Caki2 (cell line): Measurements from ENCODE around the gene TXNRD1. TPM values are rescaled to one million over a fixed set of nuclear protein-coding genes. Genes with fewer than 3 reads are reported as not detected.
"Not testable (repeated sequence)": the region's sequence is repeated elsewhere in the genome, so short reads cannot be mapped to it uniquely, and the experiment has no call there.

ENCODE experiments used
- DNase-seq: peaks from one replicate; pipeline ENCODE4 v3.0.0-alpha.2; 2015; ENCODE audit warnings: low read depth
- in situ Hi-C: cut with HindIII; loops from 2 replicates; pipeline ENCODE4 v1.10.0; 2016; ENCODE audit warnings: low sequenced_read_pairs, low pct_unique_long_range_greater_than_20kb, mixed read lengths
- total RNA-seq: library from RNA; depleted of rRNA; stranded (reverse); fragments of >200 nt; shearing (Covaris generic); gene quantifications from 2 replicates; pipeline ENCODE4 v1.2.3, GENCODE V29; 2014; ENCODE audit warnings: low replicate concordance

Gene TXNRD1
- total RNA-seq, 1 experiment from 2014 or later, result 1,656 TPM

- no peak for DNase-seq
- in situ Hi-C loops, result no loop called here
Observed at GRCh38 chr12:104331376-104331775, 115.8 kb downstream of the TXNRD1 start.

GRCh38 chr12:104332273-104332672, 116.7 kb downstream of the TXNRD1 start:
- in situ Hi-C loops, result not testable (repeated sequence)

GRCh38 chr12:104333692-104334255, 118.2 kb downstream of the TXNRD1 start:
- in situ Hi-C loops, result no loop called here

More at GRCh38 chr12:104332273-104332672, 116.7 kb downstream of the TXNRD1 start:
- DNase-seq, result not testable (repeated sequence)

DNA sequence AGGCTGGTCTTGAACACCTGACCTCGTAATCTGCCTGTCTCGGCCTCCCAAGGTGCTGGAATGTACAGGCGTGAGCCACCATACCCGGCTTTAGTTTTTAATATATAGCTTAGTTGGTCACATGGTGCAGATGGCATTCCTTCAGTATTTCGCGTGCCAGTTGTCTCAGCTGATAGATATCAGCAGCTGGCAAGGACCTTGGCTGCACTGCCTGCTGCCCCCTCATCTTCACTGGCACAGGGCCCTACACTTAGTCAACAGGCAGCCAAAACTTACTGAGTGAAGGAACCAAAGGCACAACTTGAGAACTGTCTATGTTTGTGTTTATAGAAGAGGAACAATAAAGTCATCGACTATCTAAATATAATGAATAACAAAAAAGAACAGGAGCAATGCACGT, 119.0 kb downstream of the TXNRD1 start:
- in situ Hi-C loops, result no loop called here
- no peak for DNase-seq

More at GRCh38 chr12:104333692-104334255, 118.2 kb downstream of the TXNRD1 start:
- no peak for DNase-seq

DNA sequence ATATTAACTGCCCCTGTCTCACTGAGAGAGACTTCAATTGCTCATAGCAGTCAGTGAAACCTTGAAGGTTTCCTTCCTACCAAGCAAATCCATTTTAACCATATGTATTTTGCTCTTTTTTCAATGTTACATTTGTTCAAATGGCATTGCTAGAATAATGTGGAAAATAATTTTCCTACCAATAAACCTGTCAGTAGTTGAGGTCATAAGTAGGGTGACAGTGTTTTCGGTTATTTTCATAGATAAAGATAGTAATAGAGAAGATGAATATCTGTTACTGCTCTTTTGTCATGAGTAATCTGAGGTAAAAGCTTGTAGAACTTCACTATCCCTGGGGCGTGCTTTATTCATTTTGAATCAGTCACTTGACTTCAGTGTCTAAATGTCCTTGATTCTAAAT, 120.5 kb downstream of the TXNRD1 start:
- DNase-seq, result no peak
- in situ Hi-C loops, result no loop called here

DNA sequence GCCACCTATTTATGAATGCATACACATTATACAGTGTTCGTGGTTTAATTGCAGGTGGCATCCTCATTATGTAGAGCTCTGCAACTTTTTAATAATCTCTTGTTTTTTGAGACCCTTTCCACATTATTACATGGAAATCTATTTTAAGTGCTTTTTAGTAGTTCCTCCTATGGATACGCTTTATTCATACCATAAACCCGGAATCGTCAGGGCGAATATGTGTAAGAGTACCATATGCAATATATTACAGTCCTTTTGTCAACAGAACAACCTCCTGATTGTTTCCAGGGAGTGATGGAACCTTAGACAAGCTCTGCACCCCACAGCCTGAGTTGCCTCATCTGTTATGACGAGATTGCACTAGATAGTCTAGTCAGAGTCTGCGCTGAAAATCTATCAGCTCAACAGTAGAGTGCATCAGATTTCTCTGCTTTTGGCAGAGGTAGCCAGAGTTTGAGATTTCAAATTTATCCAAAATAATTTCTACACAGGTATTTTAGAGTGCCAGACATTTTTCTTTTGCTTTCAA, 121.5 kb downstream of the TXNRD1 start:
- in situ Hi-C loops, result no loop called here
- no peak for DNase-seq

- in situ Hi-C loops, result no loop called here
- DNase-seq, result no peak
Observed at GRCh38 chr12:104339663-104340062, 124.1 kb downstream of the TXNRD1 start.

- in situ Hi-C loops, result no loop called here
- no peak for DNase-seq
Observed at GRCh38 chr12:104340177-104340576, 124.6 kb downstream of the TXNRD1 start.

- DNase-seq, result no peak
- in situ Hi-C loops, result no loop called here
Observed at GRCh38 chr12:104340925-104341611, 125.5 kb downstream of the TXNRD1 start.

DNA sequence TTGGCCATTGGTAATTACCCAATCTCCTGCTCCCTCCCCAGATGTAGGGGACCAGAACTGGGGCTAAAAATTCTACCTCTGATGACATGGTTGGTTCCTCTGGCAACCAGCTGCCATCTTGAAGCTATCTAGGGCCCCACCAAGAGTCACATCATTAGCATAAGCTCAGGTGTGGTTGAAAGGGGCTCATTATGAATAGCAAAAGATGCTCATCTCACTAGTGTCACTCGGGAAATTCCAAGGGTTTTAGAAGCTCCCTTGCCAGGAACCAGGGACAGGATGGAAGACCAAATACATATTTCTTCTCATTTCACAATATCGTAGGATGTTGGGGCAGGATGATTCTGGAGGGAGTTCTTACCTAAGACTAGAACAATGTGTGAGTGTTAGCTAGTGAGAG, 126.6 kb downstream of the TXNRD1 start:
- in situ Hi-C loops, result no loop called here
- DNase-seq, result no peak

- in situ Hi-C loops, result no loop called here
- DNase-seq, result no peak
Observed at GRCh38 chr12:104342635-104343249, 127.2 kb downstream of the TXNRD1 start.

DNA sequence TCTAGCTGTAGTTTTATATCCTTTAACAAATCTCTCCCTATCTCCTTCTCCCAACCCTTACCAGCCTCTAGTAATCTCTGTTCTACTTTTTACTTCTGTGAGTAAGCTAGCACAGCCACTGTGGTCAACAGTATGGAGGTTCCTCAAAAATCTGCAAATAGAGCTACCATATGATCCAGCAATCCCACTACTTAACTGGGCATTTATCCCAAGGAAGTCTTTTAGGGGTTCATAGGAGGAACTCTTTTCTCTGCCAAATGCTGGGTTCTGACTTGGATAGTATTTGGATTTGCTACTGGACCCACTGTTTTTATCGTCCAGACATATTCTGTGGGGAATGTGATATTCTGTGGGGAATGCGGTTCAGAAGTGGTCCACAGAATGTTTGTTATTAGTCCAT, 129.1 kb downstream of the TXNRD1 start:
- no peak for DNase-seq
- in situ Hi-C loops, result no loop called here

GRCh38 chr12:104345234-104346066, 129.9 kb downstream of the TXNRD1 start:
- DNase-seq, result no peak
- in situ Hi-C loops, result no loop called here

DNA sequence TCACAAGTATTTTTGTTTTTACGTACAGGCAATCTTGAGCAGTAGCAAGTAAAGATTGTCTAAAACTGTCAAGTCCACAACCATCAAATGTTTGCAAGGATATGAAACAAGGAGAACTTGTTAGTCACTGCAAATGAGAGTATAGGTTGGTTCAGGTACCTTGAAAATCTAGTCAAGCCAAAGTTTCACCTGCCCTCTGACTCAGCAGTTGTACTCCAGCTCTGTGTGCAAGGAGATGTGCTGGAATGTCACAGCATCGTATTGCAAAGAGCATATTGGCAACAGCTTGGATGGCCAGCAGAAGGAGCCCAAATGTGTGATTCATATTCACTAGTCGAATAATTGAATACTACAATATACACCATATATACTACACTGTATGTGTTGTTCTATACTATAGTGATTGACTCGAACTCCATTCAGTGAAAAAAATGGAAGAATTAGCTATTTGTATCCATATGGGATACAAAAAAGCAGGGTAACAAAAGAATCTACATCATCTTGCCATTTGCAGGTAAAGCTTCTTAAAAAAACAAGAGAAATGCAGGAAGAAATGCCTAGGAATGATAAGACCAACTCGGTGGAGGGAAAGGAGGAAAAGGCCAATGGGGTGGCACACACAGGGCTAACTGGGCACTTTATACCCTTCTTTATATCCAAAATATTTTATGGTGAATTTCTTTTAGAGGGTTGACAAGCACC, 131.9 kb downstream of the TXNRD1 start:
- in situ Hi-C loops, result no loop called here
- DNase-seq, result no peak

DNA sequence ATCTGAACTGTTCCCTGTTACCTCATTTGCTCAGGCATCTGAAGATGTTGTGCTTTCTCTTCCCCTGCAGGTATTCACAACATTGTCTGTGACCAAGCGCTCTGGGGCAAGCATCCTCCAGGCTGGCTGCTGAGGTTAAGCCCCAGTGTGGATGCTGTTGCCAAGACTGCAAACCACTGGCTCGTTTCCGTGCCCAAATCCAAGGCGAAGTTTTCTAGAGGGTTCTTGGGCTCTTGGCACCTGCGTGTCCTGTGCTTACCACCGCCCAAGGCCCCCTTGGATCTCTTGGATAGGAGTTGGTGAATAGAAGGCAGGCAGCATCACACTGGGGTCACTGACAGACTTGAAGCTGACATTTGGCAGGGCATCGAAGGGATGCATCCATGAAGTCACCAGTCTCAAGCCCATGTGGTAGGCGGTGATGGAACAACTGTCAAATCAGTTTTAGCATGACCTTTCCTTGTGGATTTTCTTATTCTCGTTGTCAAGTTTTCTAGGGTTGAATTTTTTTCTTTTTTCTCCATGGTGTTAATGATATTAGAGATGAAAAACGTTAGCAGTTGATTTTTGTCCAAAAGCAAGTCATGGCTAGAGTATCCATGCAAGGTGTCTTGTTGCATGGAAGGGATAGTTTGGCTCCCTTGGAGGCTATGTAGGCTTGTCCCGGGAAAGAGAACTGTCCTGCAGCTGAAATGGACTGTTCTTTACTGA, 132.9 kb downstream of the TXNRD1 start:
- DNase-seq, result no peak
- in situ Hi-C loops, result no loop called here

- in situ Hi-C loops, result no loop called here
- DNase-seq, result no peak
Observed at GRCh38 chr12:104348994-104349494, 133.5 kb downstream of the TXNRD1 start.
